RWPE2 (cell line): Measurements from ENCODE around the gene TMEM244.

Experiments used
- ATAC-seq: fragments of 200-7000 bp; cut with Tn5 transposase; 3 replicates; pipeline ENCODE4 v1.9.1; 2021; ENCODE audit warnings: low read depth
- DNase-seq: peaks from one replicate; pipeline ENCODE4 v3.0.0-alpha.2; 2020; ENCODE audit warnings: low spot score
- H3K27ac ChIP-seq: fragments of 450-650 bp; 2 replicates; pipeline ENCODE4 v1.5.1; 2017; ENCODE audit warnings: mild to moderate bottlenecking; ENCODE audit not compliant: poor library complexity, severe bottlenecking
- H3K27me3 ChIP-seq: fragments of 250-450 bp; sonication (Bioruptor Pico); 2 replicates; pipeline ENCODE4 v1.5.1; 2021; ENCODE audit warnings: mild to moderate bottlenecking, moderate library complexity; ENCODE audit not compliant: insufficient read depth, poor library complexity, severe bottlenecking
- H3K36me3 ChIP-seq: fragments of 250-450 bp; sonication (Bioruptor Pico); 2 replicates; pipeline ENCODE4 v1.5.1; 2020; ENCODE audit warnings: low read depth, mild to moderate bottlenecking, moderate library complexity
- H3K4me1 ChIP-seq: fragments of 250-450 bp; sonication (Bioruptor Pico); 2 replicates; pipeline ENCODE4 v1.5.1; 2021; ENCODE audit warnings: mild to moderate bottlenecking, moderate library complexity; ENCODE audit not compliant: insufficient read depth, poor library complexity, severe bottlenecking
- H3K4me3 ChIP-seq: fragments of 250-450 bp; sonication (Bioruptor Pico); 2 replicates; pipeline ENCODE4 v1.5.1; 2021; ENCODE audit warnings: mild to moderate bottlenecking, moderate library complexity; ENCODE audit not compliant: severe bottlenecking
- H3K9me3 ChIP-seq: fragments of 250-450 bp; sonication (Bioruptor Pico); 2 replicates; pipeline ENCODE4 v1.5.1; 2021; ENCODE audit warnings: mild to moderate bottlenecking, moderate library complexity; ENCODE audit not compliant: severe bottlenecking
- CTCF ChIP-seq: fragments of 450-650 bp; IDR thresholded peaks from one replicate; pipeline ENCODE4 v1.5.1; 2017; ENCODE audit warnings: mild to moderate bottlenecking, moderate library complexity; ENCODE audit not compliant: poor library complexity, severe bottlenecking

Gene TMEM244

GRCh38 chr6:129871221-129871620 lies 10.1 kb upstream of the TMEM244 start:
- no peaks in the 10 kb centered on the region for H3K9me3 ChIP-seq
- H3K4me3 ChIP-seq: no peak overlapping the region
- H3K27ac ChIP-seq: no peak overlapping the region
- TF ChIP-seq CTCF: no peak
- no peak for ATAC-seq
- no peaks in the 10 kb centered on the region for H3K4me1 ChIP-seq
- H3K36me3 ChIP-seq: no peaks in the 10 kb centered on the region
- no peak for DNase-seq
- H3K27me3 ChIP-seq: no peaks in the 10 kb centered on the region

- Histone ChIP-seq H3K27ac (no peak overlapping the region), H3K9me3 (no peaks in the 10 kb centered on the region), H3K27me3 (no peaks in the 10 kb centered on the region), H3K4me1 (peaks cover 11% of the 10 kb centered on the region), H3K36me3 (no peaks in the 10 kb centered on the region), H3K4me3 (no peak overlapping the region)
- TF ChIP-seq CTCF: no peak
- no peak for DNase-seq
- no peak for ATAC-seq
Observed at GRCh38 chr6:129867403-129867802, 6.3 kb upstream of the TMEM244 start.

GRCh38 chr6:129866688-129867087 lies 5.6 kb upstream of the TMEM244 start:
- Histone ChIP-seq H3K9me3 (no peaks in the 10 kb centered on the region), H3K4me3 (no peak overlapping the region), H3K27ac (no peak overlapping the region), H3K27me3 (no peaks in the 10 kb centered on the region), H3K4me1 (peaks cover 11% of the 10 kb centered on the region), H3K36me3 (no peaks in the 10 kb centered on the region)
- ATAC-seq (no peak), DNase-seq (no peak)
- no peak for TF ChIP-seq CTCF

GRCh38 chr6:129866256-129866655 lies 5.1 kb upstream of the TMEM244 start:
- Histone ChIP-seq H3K9me3 (no peaks in the 10 kb centered on the region), H3K27me3 (no peaks in the 10 kb centered on the region), H3K36me3 (no peaks in the 10 kb centered on the region), H3K4me3 (no peak overlapping the region), H3K4me1 (peaks cover 11% of the 10 kb centered on the region), H3K27ac (no peak overlapping the region)
- DNase-seq (no peak), ATAC-seq (no peak)
- no peak for TF ChIP-seq CTCF

DNA sequence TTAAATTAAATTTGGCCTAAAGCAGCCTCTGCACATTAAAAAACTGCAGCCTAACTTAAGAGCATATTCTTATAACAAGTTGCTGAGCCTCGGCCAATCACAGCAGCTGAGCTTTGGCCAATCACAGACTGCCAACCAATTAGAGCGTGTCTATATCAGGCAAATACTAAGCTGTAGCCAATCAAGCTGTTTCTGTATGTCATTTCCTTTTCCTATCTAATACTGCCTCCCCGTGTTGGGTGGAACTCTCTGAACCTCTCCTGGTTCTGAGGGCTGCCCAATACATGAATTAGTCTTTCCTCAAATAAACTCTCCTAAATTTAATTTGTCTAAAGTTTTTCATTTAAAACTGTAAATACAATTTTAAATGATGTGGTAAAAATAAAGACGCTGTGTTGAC lies 3.9 kb upstream of the TMEM244 start:
- ATAC-seq: no peak

More for the DNA sequence above, 3.9 kb upstream of the TMEM244 start:
- DNase-seq: no peak
- Histone ChIP-seq H3K36me3 (no peaks in the 10 kb centered on the region), H3K4me3 (no peak overlapping the region), H3K9me3 (no peaks in the 10 kb centered on the region), H3K27me3 (no peaks in the 10 kb centered on the region), H3K27ac (no peak overlapping the region), H3K4me1 (peaks cover 14% of the 10 kb centered on the region)
- TF ChIP-seq CTCF: no peak
